ENCODE data around the gene C4orf17. TPM values are rescaled to one million over a fixed set of nuclear protein-coding genes. Genes with fewer than 3 reads are reported as not detected.

The C4orf17 gene
- total and polyA plus RNA-seq, 2 of the 8 experiments (the other 6 are each of a cell fraction or from before 2014, with no cell fraction given) = not detected

DNA sequence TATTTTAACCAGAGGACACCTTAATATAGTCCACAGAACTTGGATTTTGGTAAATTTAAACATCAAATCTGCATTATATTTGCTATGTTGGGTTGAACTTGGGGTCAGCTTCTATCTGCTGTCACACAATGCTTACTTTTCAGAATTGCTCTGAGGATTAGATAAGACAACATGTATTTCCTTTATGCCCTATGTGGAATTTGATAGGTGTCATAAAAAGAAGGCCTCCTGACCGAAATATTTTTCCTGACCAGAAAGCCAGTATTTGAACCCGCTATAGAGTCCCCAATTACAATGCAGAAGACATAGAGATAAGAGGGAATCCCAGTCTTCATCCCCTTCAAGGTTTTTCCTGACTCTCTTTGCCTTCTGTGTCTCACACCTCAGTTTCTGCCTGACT lies 67.9 kb downstream of the C4orf17 start:
- no peaks in the 10 kb centered on the region for H3K79me2 ChIP-seq (ENCODE audit: control insufficient read depth in 1 of 2, insufficient read depth in 2 of 2, low read length in 2 of 2)
- no peak overlapping the region for H4K91ac ChIP-seq (replicated peaks; ENCODE audit: insufficient read length, low read length)
- no peaks in the 10 kb centered on the region for H3K36me3 ChIP-seq (ENCODE audit: control insufficient read depth in 2 of 4, insufficient read depth in 4 of 4, low read length in 3 of 4)
- no peak overlapping the region for H2BK12ac ChIP-seq (ENCODE audit: low read depth, low read length)
- TF ChIP-seq SIRT6 (IDR thresholded peaks at IDR 0.05; ENCODE audit: low read length) (no peak), TAF7 (optimal IDR thresholded peaks at IDR 0.05; ENCODE audit: borderline replicate concordance, low read depth, low read length) (no peak), CTBP2 (IDR thresholded peaks at IDR 0.05; ENCODE audit: borderline replicate concordance, insufficient read depth, insufficient read length, low read length) (no peak), CEBPB (IDR thresholded peaks at IDR 0.05; ENCODE audit: low read depth, low read length) (no peak)
- H3K4ac ChIP-seq (replicated peaks; ENCODE audit: insufficient read length, low read depth, low read length) = no peak overlapping the region
- H3K23me2 ChIP-seq (ENCODE audit: low read depth, low read length) = no peaks in the 10 kb centered on the region; the same call in 1 of the 2 replicates
- no peak overlapping the region for H3K56ac ChIP-seq (replicated peaks; ENCODE audit: insufficient read length, low read depth, low read length)
- no peak overlapping the region for H2BK15ac ChIP-seq (ENCODE audit: low read length)
- H2BK20ac ChIP-seq (ENCODE audit: low read length) = no peak overlapping the region
- ChIA-PET CTCF (ENCODE audit: partially characterized antibody) (interaction anchor here (1.7 kb wide), 1 partner anchor 229 kb away, joined by 4 read pairs; no protein-coding TSS in a partner anchor), POLR2A (ENCODE audit: partially characterized antibody) (no interaction called here)
- no peaks in the 10 kb centered on the region for H3K79me1 ChIP-seq (ENCODE audit: low read depth, low read length)
- H4K8ac ChIP-seq (ENCODE audit: extremely low read depth, insufficient read depth, low read length) = no peak overlapping the region
- H2AK5ac ChIP-seq (ENCODE audit: low read depth, low read length) = no peak overlapping the region
- peaks cover 0 to 5% (median 2%) of the 10 kb centered on the region in 4 experiments; a peak in 3 of 7 replicates for H3K4me1 ChIP-seq (replicated peaks in 1 of 4; ENCODE audit: control insufficient read depth in 3 of 4, insufficient read depth in 4 of 4, low read length in 3 of 4)
- H2BK120ac ChIP-seq (replicated peaks; ENCODE audit: low read depth, low read length) = no peak overlapping the region
- H3K14ac ChIP-seq (ENCODE audit: insufficient read length) = no peak overlapping the region
- no peaks in the 10 kb centered on the region for H3K27me3 ChIP-seq (replicated peaks in 1 of 4; ENCODE audit: control insufficient read depth in 3 of 4, extremely low read depth in 1 of 4, insufficient read depth in 3 of 4, low read length in 3 of 4)
- no peak overlapping the region for H3K9ac ChIP-seq (replicated peaks in 1 of 4; ENCODE audit: extremely low read depth in 1 of 4, low read depth in 3 of 4, low read length in 3 of 4)
- no peak overlapping the region for H3K4me3 ChIP-seq (ENCODE audit: extremely low read depth in 1 of 4, insufficient read depth in 2 of 4, low read depth in 3 of 4, low read length in 4 of 4)
- FAIRE-seq (no peak), DNase-seq (ENCODE audit: low read depth in 1 of 2, low spot score in 2 of 2) (no peak)
- 93% methylated on average over 2 of the region's 2 CpGs; no CpG with 5 or more reads in 1 of the 2 experiments for WGBS, 2 experiments (ENCODE audit: extremely low coverage in 1 of 2, insufficient coverage in 1 of 2, insufficient read length in 1 of 2, insufficient replicate concordance in 2 of 2, low coverage in 1 of 2, low lambda C conversion rate in 2 of 2, missing lambda C conversion rate in 1 of 2)
- H3K9me3 ChIP-seq (ENCODE audit: insufficient read depth in 2 of 2, low read depth in 1 of 2, low read length in 1 of 2) = no peaks in the 10 kb centered on the region
- no peak overlapping the region for H2AFZ ChIP-seq (ENCODE audit: low read length)
- no peak overlapping the region for H3K4me2 ChIP-seq (ENCODE audit: insufficient read depth in 1 of 2, low read depth in 2 of 2, low read length in 2 of 2)
- no peak overlapping the region for H3K23ac ChIP-seq (ENCODE audit: insufficient read length)
- H4K20me1 ChIP-seq (replicated peaks in 1 of 2; ENCODE audit: control insufficient read depth in 1 of 2, insufficient read depth in 2 of 2, low read length in 2 of 2) = no peaks in the 10 kb centered on the region
- H4K5ac ChIP-seq (ENCODE audit: insufficient read length, low read depth, low read length) = no peak overlapping the region
- no peak overlapping the region for H3K27ac ChIP-seq (ENCODE audit: low read depth, low read length)
- H3K18ac ChIP-seq (ENCODE audit: extremely low read depth, low read length) = no peak overlapping the region
- H2BK5ac ChIP-seq (ENCODE audit: low read depth, low read length) = no peak overlapping the region

Data from H1 (cell line).